ENCODE data around the gene RALGAPA2.

Gene RALGAPA2

GRCh38 chr20:20490673-20491072, 221.8 kb downstream of the RALGAPA2 start:
- Histone ChIP-seq H3K27ac (no peak overlapping the region), H3K9ac (no peak overlapping the region), H4K20me1 (no peaks in the 10 kb centered on the region), H3K27me3 (no peaks in the 10 kb centered on the region), H3K4me1 (no peaks in the 10 kb centered on the region), H3K9me3 (no peaks in the 10 kb centered on the region), H3K4me2 (no peak overlapping the region), H3K4me3 (no peak overlapping the region), H3K36me3 (peaks cover 45% of the 10 kb centered on the region)
- TF ChIP-seq Cebpa-rat (IDR thresholded peaks at IDR 0.05): no peak

- H3K27ac ChIP-seq: no peak overlapping the region
- H3K4me3 ChIP-seq: no peak overlapping the region
- H3K4me2 ChIP-seq: no peak overlapping the region
- no peaks in the 10 kb centered on the region for H3K27me3 ChIP-seq
- H3K36me3 ChIP-seq: peaks cover 38% of the 10 kb centered on the region
- no peak overlapping the region for H3K9ac ChIP-seq
- no peak for TF ChIP-seq Cebpa-rat (IDR thresholded peaks at IDR 0.05)
- H4K20me1 ChIP-seq: no peaks in the 10 kb centered on the region
- H3K9me3 ChIP-seq: no peaks in the 10 kb centered on the region
- no peaks in the 10 kb centered on the region for H3K4me1 ChIP-seq
These were observed 222.6 kb downstream of the RALGAPA2 start for GRCh38 chr20:20489648-20490341.

GRCh38 chr20:20489054-20489453, 223.4 kb downstream of the RALGAPA2 start:
- Histone ChIP-seq H3K4me3 (no peak overlapping the region), H3K27me3 (no peaks in the 10 kb centered on the region), H3K9ac (no peak overlapping the region), H3K27ac (no peak overlapping the region), H3K4me2 (no peak overlapping the region), H3K4me1 (no peaks in the 10 kb centered on the region), H3K9me3 (no peaks in the 10 kb centered on the region), H3K36me3 (peaks cover 34% of the 10 kb centered on the region), H4K20me1 (no peaks in the 10 kb centered on the region)
- TF ChIP-seq Cebpa-rat (IDR thresholded peaks at IDR 0.05): no peak

GRCh38 chr20:20488388-20488787, 224.1 kb downstream of the RALGAPA2 start:
- no peak overlapping the region for H3K4me2 ChIP-seq
- H3K27ac ChIP-seq: no peak overlapping the region
- TF ChIP-seq Cebpa-rat (IDR thresholded peaks at IDR 0.05): no peak
- H3K36me3 ChIP-seq: peaks cover 34% of the 10 kb centered on the region
- H3K27me3 ChIP-seq: no peaks in the 10 kb centered on the region
- H4K20me1 ChIP-seq: no peaks in the 10 kb centered on the region
- no peak overlapping the region for H3K9ac ChIP-seq
- no peaks in the 10 kb centered on the region for H3K4me1 ChIP-seq
- no peaks in the 10 kb centered on the region for H3K9me3 ChIP-seq
- no peak overlapping the region for H3K4me3 ChIP-seq

- Histone ChIP-seq H3K9ac (no peak overlapping the region), H3K4me3 (no peak overlapping the region), H4K20me1 (no peaks in the 10 kb centered on the region), H3K27ac (no peak overlapping the region), H3K27me3 (no peaks in the 10 kb centered on the region), H3K36me3 (peaks cover 32% of the 10 kb centered on the region), H3K9me3 (no peaks in the 10 kb centered on the region), H3K4me1 (no peaks in the 10 kb centered on the region), H3K4me2 (no peak overlapping the region)
- no peak for TF ChIP-seq Cebpa-rat (IDR thresholded peaks at IDR 0.05)
These were observed 224.6 kb downstream of the RALGAPA2 start for GRCh38 chr20:20487811-20488210.

- H3K4me1 ChIP-seq: no peaks in the 10 kb centered on the region
- no peak for TF ChIP-seq Cebpa-rat (IDR thresholded peaks at IDR 0.05)
- no peak overlapping the region for H3K4me3 ChIP-seq
- no peaks in the 10 kb centered on the region for H3K27me3 ChIP-seq
- H3K9ac ChIP-seq: no peak overlapping the region
- H3K27ac ChIP-seq: no peak overlapping the region
- H4K20me1 ChIP-seq: no peaks in the 10 kb centered on the region
- H3K9me3 ChIP-seq: no peaks in the 10 kb centered on the region
- H3K36me3 ChIP-seq: peaks cover 26% of the 10 kb centered on the region
- H3K4me2 ChIP-seq: no peak overlapping the region
These were observed 229.1 kb downstream of the RALGAPA2 start for GRCh38 chr20:20483328-20483727.

- Histone ChIP-seq H3K27me3 (no peaks in the 10 kb centered on the region), H3K27ac (no peak overlapping the region), H3K4me1 (no peaks in the 10 kb centered on the region), H3K36me3 (peaks cover 18% of the 10 kb centered on the region), H3K4me3 (no peak overlapping the region), H3K9ac (no peak overlapping the region), H3K9me3 (no peaks in the 10 kb centered on the region), H3K4me2 (no peak overlapping the region), H4K20me1 (no peaks in the 10 kb centered on the region)
- no peak for TF ChIP-seq Cebpa-rat (IDR thresholded peaks at IDR 0.05)
These were observed 230.0 kb downstream of the RALGAPA2 start for GRCh38 chr20:20482453-20482852.

- H3K4me3 ChIP-seq: no peak overlapping the region
- no peak overlapping the region for H3K27ac ChIP-seq
- H3K4me2 ChIP-seq: no peak overlapping the region
- no peaks in the 10 kb centered on the region for H3K27me3 ChIP-seq
- H3K9me3 ChIP-seq: no peaks in the 10 kb centered on the region
- TF ChIP-seq Cebpa-rat (IDR thresholded peaks at IDR 0.05): no peak
- H3K36me3 ChIP-seq: peaks cover 13% of the 10 kb centered on the region
- H3K9ac ChIP-seq: no peak overlapping the region
- H3K4me1 ChIP-seq: no peaks in the 10 kb centered on the region
- no peaks in the 10 kb centered on the region for H4K20me1 ChIP-seq
These were observed 231.8 kb downstream of the RALGAPA2 start for GRCh38 chr20:20480689-20481088.

- H3K4me2 ChIP-seq: no peak overlapping the region
These were observed 232.3 kb downstream of the RALGAPA2 start for GRCh38 chr20:20480126-20480525.

GRCh38 chr20:20477444-20478041, 234.9 kb downstream of the RALGAPA2 start:
- H3K9ac ChIP-seq: no peak overlapping the region
- H3K9me3 ChIP-seq: no peaks in the 10 kb centered on the region
- H3K27ac ChIP-seq: no peak overlapping the region
- H3K4me3 ChIP-seq: no peak overlapping the region
- H4K20me1 ChIP-seq: no peaks in the 10 kb centered on the region
- peaks cover 13% of the 10 kb centered on the region for H3K36me3 ChIP-seq
- no peaks in the 10 kb centered on the region for H3K4me1 ChIP-seq
- no peak for TF ChIP-seq Cebpa-rat (IDR thresholded peaks at IDR 0.05)
- no peak overlapping the region for H3K4me2 ChIP-seq
- no peaks in the 10 kb centered on the region for H3K27me3 ChIP-seq

More at GRCh38 chr20:20480126-20480525, 232.3 kb downstream of the RALGAPA2 start:
- no peak for TF ChIP-seq Cebpa-rat (IDR thresholded peaks at IDR 0.05)
- Histone ChIP-seq H3K36me3 (peaks cover 13% of the 10 kb centered on the region), H4K20me1 (no peaks in the 10 kb centered on the region), H3K27ac (no peak overlapping the region), H3K4me3 (no peak overlapping the region), H3K4me1 (no peaks in the 10 kb centered on the region), H3K27me3 (no peaks in the 10 kb centered on the region), H3K9ac (no peak overlapping the region), H3K9me3 (no peaks in the 10 kb centered on the region)
